Omental fat pad (tissue), 4 donors: ENCODE measurements around the gene MOK. TPM values are rescaled to one million over a fixed set of nuclear protein-coding genes. Genes with fewer than 3 reads are reported as not detected.

ENCODE experiments used
- ATAC-seq: fragments of 150-250 bp; one replicate; pipeline ENCODE4 v1.9.1; 2016; ENCODE audit warnings: mild to moderate bottlenecking, moderate library complexity; ENCODE audit not compliant: low FRiP score
- DNase-seq: peaks from one replicate; pipeline ENCODE4 v3.0.0-alpha.2; 2019; ENCODE audit warnings: low spot score
- CTCF ChIP-seq, 3 donors: fragments of 450-650 bp; IDR thresholded peaks; one replicate each; pipeline ENCODE4 v1.5.1; 2016 to 2017; ENCODE audit warnings: antibody characterized with exemption in 3 of 3, mild to moderate bottlenecking in 3 of 3, moderate library complexity in 2 of 3
- total RNA-seq, 4 donors: library from RNA; depleted of rRNA; stranded (reverse); fragments of >200 nt; gene quantifications; one replicate each; pipeline ENCODE4 v1.1.0, GENCODE V29; 2016

MOK gene
- total RNA-seq, 4 donors from 2014 or later, result 11.6 to 21.9 (median 12.6) TPM

DNA sequence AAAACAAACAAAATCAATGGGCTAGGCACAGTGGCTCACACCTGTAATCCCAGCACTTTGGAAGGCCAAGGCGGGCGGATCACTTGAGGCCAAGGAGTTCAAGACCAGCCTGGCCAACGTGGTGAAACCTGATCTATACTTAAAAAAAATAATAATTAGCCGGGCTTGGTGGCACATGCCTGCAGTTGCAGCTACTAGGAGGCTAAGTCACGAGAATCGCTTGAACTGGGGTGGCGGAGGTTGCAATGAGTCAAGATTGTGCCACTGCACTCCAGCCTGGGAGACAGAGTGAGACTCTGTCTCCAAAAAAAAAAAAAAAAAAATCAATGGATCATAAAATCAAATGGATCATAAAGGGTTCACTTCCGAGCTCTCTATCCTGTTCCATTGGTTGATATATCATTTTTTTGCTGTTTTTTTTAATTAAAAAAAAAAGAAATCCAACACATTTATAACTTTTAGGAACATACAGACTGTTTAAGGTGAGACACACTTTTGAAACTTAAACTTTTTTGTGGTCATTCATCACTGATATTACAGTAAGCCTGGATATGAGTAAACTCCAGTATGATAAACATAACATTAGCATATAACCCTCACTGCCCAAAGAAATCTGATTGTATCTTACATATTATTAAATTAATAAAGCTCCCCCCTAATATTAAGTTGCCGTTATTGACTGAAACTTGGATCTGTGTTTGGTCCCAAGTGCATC, 22.1 kb downstream of the MOK start:
- no peak for ATAC-seq
- TF ChIP-seq CTCF (IDR thresholded peaks at IDR 0.05), result no peak
- no peak for DNase-seq

- TF ChIP-seq CTCF (IDR thresholded peaks at IDR 0.05), result no peak
- ATAC-seq (no peak), DNase-seq (no peak)
Observed at GRCh38 chr14:102280376-102280962, 24.5 kb downstream of the MOK start.

- no peak for DNase-seq
- no peak for ATAC-seq
- no peak for TF ChIP-seq CTCF (IDR thresholded peaks at IDR 0.05)
Observed at GRCh38 chr14:102279688-102280348, 25.1 kb downstream of the MOK start.

DNA sequence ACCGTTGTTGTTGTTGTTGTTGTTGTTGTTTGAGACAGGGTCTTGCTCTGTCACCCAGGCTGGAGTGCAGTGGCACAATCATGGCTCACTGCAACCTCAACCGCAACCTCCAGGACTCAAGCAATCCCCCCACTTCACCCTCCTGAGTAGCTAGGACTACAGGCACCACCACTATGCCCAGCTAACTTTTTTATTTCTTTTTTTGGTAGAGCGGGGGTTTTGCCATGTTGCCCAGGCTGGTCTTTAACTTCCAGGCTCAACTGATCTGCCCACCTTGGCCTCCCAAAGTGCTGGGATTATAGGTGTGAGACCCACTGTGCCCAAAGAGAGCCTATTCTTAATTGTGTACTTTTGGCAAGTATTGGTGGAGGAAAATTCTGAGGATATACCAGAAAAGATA, 25.7 kb downstream of the MOK start:
- no peak for ATAC-seq
- TF ChIP-seq CTCF (IDR thresholded peaks at IDR 0.05), result no peak
- no peak for DNase-seq

DNA sequence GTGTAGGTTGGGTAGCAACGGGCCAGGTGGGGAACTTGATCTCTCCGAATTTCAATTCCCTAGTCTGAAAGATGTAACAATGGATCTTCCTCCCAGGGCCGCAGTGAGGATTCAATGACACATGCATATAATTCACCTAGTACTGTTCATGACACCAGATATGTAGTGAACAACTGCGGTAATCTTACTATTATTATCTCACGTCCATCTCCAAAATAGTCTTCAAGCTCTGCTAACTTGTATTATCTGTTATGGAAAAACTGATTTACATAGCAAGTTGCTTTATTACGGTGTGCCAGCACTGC, 26.4 kb downstream of the MOK start:
- no peak for TF ChIP-seq CTCF (IDR thresholded peaks at IDR 0.05)
- DNase-seq (no peak), ATAC-seq (no peak)

GRCh38 chr14:102277874-102278630, 26.9 kb downstream of the MOK start:
- DNase-seq (no peak), ATAC-seq (no peak)
- TF ChIP-seq CTCF (IDR thresholded peaks at IDR 0.05), result no peak
